GM18873 (cell line): ENCODE results near the gene PGA4.

Source experiments
- ATAC-seq: cut with Tn5 transposase; IDR thresholded peaks from one replicate; pipeline ENCODE4 v1.9.1; 2021; ENCODE audit warnings: mild to moderate bottlenecking, moderate library complexity, moderate number of reproducible peaks; ENCODE audit not compliant: unreplicated experiment, low FRiP score

The PGA4 gene

GRCh38 chr11:61277186-61278000 is 55.2 kb downstream of the PGA4 start:
- no peak for ATAC-seq

DNA sequence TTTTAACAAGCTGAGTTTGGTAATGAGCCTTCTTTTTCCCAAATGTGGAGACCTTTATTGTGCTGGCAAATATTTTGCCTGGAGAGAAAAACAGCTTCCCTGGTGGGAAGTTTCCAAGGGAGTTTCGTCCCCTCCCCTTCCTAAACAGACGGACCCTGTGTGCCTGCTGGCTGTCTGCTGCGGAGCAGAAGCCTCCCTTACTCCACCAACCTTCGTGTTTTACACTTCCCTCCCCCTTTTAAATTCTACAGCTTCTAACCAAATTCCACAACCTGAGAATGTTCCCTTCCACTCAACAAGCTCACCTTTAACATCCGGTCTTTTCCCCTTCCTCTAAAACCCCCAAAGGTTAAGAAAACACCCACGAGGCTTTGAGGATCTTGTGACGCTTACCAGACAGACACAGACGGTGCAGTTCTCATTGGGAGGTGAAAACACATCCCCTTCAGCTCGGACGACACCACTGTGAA is 55.9 kb downstream of the PGA4 start:
- no peak for ATAC-seq

- no peak for ATAC-seq
Measured at GRCh38 chr11:61279934-61280659, 58.0 kb downstream of the PGA4 start.

GRCh38 chr11:61280883-61281580 is 58.9 kb downstream of the PGA4 start:
- ATAC-seq: no peak
